HG03097 (cell line): ENCODE data around the gene SLC7A6.
A peak's percentile ranks its signal among the peaks of the same experiment; 100 is the strongest.

Experiments used
- ATAC-seq: cut with Tn5 transposase; IDR thresholded peaks from one replicate; pipeline ENCODE4 v1.9.1; 2021; ENCODE audit not compliant: unreplicated experiment, low FRiP score

Gene SLC7A6

DNA sequence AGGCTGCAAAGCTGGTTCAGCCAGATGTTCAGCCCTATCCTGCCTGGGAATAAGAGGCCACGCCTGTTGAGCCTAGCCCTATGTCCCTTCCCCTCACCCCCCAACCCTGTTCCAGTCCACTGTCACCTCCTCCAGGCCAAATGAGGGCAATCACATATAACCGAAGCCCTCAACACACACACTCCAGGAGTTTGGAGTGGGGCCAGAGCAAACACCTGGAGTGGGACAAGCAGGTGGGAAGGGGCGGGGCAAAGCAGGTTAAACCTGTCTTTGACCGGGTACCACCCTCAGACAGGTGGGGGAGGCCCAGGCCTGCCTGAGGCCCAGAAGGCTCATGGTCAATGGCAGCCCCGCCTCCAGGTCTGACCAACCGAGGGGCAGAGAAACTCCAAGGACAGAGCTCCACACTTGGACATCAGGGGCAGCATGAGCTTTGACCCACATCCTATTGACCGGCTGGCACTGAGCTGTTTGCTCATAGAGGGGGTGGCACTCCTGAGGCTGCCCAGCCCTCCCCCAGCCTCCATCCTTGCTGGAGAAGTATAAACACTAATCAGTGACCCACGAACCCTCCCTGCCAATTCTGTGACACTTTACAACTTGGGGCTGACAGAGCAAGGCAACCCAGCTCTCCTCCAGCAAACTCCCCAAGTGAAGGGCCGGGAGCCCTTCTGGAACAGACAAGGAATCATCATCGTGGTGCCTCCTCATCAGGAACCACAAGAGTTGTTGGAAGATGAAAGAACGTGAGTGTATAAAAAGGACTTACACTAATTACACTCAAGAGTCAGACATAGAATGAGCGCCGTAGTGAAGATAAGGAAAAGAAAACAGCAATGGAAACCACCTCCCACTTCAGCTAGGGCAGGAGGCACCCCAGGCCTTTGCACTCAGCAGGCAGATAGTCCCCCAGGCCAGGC, 29.9 kb upstream of the SLC7A6 start:
- ATAC-seq, result no peak

DNA sequence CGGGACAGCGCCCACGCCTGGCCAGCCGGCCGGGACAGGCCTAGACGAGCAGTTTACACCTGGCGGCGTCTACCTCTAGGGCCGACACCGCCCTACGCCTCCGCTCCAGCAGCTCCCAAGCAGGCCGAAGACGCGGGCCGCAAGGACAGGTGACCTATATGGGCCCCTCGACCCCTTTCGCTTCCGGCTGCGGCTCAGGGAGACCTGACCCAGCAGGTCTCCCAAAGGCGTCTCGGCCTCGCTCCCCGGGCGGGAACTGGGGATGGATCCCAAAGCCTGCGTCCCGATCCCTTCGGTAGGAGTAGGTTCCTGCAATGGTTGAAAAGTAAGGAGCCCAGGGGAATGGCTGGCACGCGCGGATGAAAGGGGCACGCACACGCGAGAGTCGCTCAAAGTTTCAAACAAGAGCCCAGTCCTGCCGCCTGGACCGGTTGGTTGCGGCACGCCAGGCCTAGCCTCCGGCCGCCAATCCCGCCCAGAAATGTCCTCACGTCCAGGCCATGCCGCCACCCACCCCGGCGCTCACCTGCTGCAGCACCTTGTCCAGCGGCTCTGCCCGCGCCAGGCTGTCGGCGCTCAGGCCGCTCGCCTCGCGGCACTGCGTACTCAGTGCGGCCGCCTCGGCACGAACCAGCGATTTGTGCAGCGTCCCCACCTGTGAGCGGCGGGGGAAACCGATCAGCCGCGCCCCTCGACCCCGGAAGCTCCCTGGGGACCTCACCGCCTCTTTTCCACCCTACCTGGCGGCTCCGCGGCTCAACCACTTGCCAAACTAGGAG, 29.0 kb upstream of the SLC7A6 start:
- ATAC-seq, result no peak

GRCh38 chr16:68235887-68236136, 28.5 kb upstream of the SLC7A6 start, which contains the start of gene ESRP2:
ESRP2 (minus strand) TSS chr16:68236127; CDS start chr16:68236045, 82 bp downstream.
- ATAC-seq, result no peak

GRCh38 chr16:68236137-68236825, 28.0 kb upstream of the SLC7A6 start:
- ATAC-seq, result no peak

- ATAC-seq, result no peak
Observed at GRCh38 chr16:68236826-68237242, 27.5 kb upstream of the SLC7A6 start.

GRCh38 chr16:68237243-68238028, 26.9 kb upstream of the SLC7A6 start:
- ATAC-seq, result peak; percentile 77

DNA sequence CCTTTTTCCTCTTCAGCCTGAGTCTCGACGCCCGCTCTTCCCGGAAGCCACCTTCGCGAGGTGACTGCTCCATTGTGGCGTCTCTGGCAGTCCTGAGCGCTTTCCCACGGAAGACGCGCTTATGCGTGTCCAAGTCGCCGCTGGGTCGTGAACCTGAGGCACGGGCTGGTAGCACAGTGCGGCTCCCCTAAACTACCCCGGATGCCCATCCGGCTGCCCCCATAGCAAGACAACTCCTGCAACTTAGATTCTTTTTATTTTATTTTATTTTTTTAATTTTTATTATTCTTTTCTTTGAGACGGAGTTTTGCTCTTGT, 26.3 kb upstream of the SLC7A6 start:
- ATAC-seq, result no peak

- ATAC-seq, result no peak
Observed at GRCh38 chr16:68242085-68242484, 22.2 kb upstream of the SLC7A6 start.

GRCh38 chr16:68242926-68243858, 21.1 kb upstream of the SLC7A6 start:
- ATAC-seq, result no peak

DNA sequence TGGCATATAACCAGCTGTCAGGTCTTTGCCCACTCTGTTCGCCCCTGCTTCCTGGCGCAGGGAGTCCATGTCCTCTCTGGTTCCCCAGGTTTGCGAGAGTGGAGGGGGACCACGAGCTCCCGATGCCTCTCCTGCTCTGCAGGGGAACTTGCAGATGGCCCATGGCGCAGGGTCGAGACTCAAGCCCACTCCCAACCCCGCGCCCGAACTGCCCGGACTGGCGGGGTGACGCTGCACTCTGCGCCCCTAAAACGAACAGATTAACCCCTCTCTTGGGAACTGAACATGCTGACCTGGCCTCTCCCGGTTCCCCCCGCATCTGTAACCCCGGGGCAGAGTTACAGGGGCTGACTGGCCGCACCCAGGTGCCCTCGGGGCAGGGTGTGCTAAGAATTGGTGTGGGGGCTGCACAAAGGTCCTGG, 19.8 kb upstream of the SLC7A6 start:
- no peak for ATAC-seq

- ATAC-seq, result peak; percentile 83
Observed at GRCh38 chr16:68244903-68245853, 19.1 kb upstream of the SLC7A6 start, which contains the start of gene PLA2G15. PLA2G15 (plus strand) TSS chr16:68245373; CDS start chr16:68245427, 54 bp downstream.

DNA sequence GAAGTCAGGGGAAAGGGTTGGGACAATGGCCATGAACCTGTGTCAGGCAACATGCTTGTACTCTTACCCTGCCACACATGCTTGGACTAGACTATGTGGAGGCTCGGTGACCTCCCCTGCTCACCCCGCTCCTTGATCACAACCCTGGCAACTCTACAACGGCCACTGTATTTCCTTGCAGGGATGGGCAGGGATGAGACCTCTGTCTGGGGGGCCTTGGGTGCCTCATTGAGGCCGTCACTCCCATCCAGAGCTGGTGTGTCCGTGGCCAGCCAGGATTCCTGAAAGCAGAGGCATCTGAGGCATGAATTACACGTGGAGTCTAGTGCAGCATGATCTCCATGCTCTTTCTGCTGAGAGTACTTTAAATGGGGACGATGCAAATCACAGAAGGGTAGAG, 18.2 kb upstream of the SLC7A6 start:
- ATAC-seq, result no peak

DNA sequence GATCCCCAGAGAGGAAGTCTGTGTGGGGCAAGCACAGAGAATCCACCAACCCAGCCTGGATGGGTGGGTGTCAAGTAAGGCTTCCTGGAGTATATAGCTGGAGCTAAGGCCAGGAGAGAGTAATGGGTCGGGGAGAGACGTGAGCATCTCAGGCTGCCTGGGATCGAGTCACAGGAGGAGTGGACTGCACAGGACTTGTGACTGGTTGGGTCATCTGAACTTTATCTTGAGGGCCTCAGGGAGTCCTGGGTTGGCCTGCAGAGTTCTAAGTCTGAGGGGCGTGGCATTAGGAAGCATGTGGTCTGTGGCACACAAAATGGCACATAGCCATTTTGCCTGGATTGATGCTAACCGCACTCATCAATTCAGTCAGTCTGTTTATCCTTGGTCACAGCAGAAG, 17.7 kb upstream of the SLC7A6 start:
- ATAC-seq, result no peak

DNA sequence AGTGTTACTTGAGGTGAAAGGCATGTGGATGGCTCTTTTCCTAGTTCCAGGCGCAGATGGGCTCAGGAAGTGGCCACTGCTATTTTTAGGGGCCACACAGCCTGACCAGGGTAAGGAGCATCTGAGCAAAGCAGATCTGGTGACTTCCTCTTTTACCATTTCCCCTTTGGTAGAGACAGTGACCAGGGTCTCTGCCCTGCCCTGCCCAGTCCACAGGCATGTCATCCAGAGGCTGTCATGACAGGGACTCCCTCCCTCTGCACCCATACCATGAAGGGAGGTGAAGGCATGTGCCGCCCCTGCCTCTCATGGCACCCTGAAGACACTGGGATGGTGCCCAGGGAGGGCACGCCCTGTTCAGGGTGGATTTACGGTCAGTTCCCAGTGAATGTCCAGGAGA, 16.9 kb upstream of the SLC7A6 start:
- no peak for ATAC-seq

GRCh38 chr16:68247932-68248331, 16.4 kb upstream of the SLC7A6 start:
- no peak for ATAC-seq

DNA sequence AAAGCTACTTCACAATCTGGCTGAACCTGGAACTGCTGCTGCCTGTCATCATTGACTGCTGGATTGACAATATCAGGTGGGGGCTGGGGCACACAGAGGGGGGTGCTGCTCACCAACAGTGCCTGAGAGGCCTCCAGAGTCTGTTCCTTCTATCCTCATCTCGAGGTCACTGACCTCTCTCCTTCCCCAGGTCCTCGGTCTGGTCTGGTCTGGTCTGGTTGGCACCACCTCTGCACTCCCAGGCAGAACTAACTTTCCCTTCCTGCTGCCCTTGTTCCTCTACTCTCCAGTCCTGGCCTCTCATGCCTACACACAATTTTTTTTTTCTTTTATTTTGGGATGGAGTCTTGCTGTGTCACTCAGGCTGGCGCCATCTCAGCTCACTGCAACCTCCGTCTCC, 15.0 kb upstream of the SLC7A6 start:
- no peak for ATAC-seq

DNA sequence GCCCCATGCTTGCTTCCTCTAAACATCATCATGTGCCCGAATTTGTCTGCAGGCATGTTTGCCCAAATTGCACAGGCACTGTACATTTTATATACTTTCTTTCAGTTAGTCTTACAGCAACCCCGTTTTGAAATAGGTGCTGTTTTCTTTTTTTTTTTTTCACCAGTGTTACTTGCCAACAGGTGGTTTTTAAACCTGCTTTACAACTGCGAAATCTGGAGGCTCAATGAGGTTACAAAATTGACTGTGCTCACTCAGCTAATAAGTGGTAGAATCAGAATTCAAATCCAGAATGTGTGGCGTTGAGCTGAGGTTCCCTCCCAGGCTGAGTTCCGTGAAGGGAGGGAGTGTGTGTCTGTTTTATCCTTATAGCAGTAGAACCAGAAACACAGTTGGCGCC, 13.4 kb upstream of the SLC7A6 start:
- ATAC-seq, result no peak

DNA sequence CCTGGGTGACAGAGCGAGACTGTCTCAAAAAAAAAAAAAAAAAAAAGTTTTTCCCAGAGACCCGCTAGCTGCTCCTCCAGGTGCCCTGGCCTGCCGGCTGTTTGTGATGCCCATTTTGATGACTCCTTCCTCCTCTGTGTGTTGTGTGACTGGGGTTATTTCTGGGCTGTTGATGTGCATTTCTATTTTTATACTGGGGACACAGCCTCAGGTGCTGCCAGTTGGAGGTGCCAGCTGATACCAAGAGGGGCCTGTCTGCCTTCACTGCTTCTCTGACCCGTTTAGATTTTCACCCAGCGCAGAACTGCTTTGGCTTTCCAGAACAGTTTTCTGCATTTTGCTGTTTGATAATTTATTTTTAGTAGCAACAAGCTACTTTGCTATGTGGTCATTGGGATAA, 12.5 kb upstream of the SLC7A6 start:
- no peak for ATAC-seq
